Neuronal stem cell (in vitro differentiated cells): Measurements from ENCODE around the gene ANOS1.

Experiments
- DNase-seq: peaks from one replicate; pipeline ENCODE4 v3.0.0-alpha.2; 2013; ENCODE audit warnings: low spot score
- H2AFZ ChIP-seq: one replicate; pipeline ENCODE4 v1.6.1; 2013; ENCODE audit warnings: mild to moderate bottlenecking, low read length, inconsistent platforms
- H2AK5ac ChIP-seq: 2 replicates; pipeline ENCODE4 v1.6.1; 2013; ENCODE audit warnings: low read depth, mild to moderate bottlenecking, inconsistent platforms, low read length, moderate library complexity, mixed read lengths
- H2BK120ac ChIP-seq: 2 replicates; pipeline ENCODE4 v1.6.1; 2013; ENCODE audit warnings: low read depth, mild to moderate bottlenecking, inconsistent platforms, low read length, moderate library complexity, mixed read lengths
- H2BK12ac ChIP-seq: one replicate; pipeline ENCODE4 v1.6.1; 2013; ENCODE audit warnings: low read length, inconsistent platforms
- H2BK15ac ChIP-seq: 2 replicates; pipeline ENCODE4 v1.6.1; 2013; ENCODE audit warnings: mild to moderate bottlenecking, low read length, inconsistent platforms, mixed read lengths
- H2BK5ac ChIP-seq: one replicate; pipeline ENCODE4 v1.6.1; 2013; ENCODE audit warnings: inconsistent platforms, mild to moderate bottlenecking, low read length, moderate library complexity
- H3K14ac ChIP-seq: one replicate; pipeline ENCODE4 v1.6.1; 2013; ENCODE audit warnings: low read length, inconsistent platforms
- H3K18ac ChIP-seq: 2 replicates; pipeline ENCODE4 v1.6.1; 2013; ENCODE audit warnings: low read length, inconsistent platforms
- H3K23ac ChIP-seq: 2 replicates; pipeline ENCODE4 v1.6.1; 2013; ENCODE audit warnings: low read depth, mild to moderate bottlenecking, mixed read lengths, low read length, inconsistent platforms; ENCODE audit not compliant: poor library complexity
- H3K27ac ChIP-seq: replicated peaks from 3 replicates; pipeline ENCODE4 v1.5.1; 2013; ENCODE audit warnings: low read length, inconsistent platforms
- H3K27me3 ChIP-seq, 3 experiments: 2 replicates each; pipeline ENCODE4 v1.6.1; 2013; ENCODE audit warnings: low read length in 3 of 3, mild to moderate bottlenecking in 2 of 3, inconsistent platforms in 1 of 3, low read depth in 1 of 3, mixed read lengths in 1 of 3, moderate library complexity in 1 of 3; ENCODE audit not compliant: control insufficient read depth in 3 of 3, insufficient read depth in 3 of 3
- H3K36me3 ChIP-seq, 2 donors: replicated peaks in 1 of 2; 2 replicates each; pipeline ENCODE4 v1.6.1; 2013; ENCODE audit warnings: low read length in 2 of 2; ENCODE audit not compliant: control insufficient read depth in 2 of 2, insufficient read depth in 2 of 2
- H3K4ac ChIP-seq: 2 replicates; pipeline ENCODE4 v1.6.1; 2013; ENCODE audit warnings: inconsistent platforms, mild to moderate bottlenecking, low read length, moderate library complexity
- H3K4me1 ChIP-seq, 2 donors: 1 replicate in 1 of 2; 2 replicates in 1 of 2; pipeline ENCODE4 v1.6.1; 2013; ENCODE audit warnings: low read length in 2 of 2, low read depth in 1 of 2; ENCODE audit not compliant: control insufficient read depth in 2 of 2, insufficient read depth in 1 of 2
- H3K4me2 ChIP-seq: one replicate; pipeline ENCODE4 v1.6.1; 2013; ENCODE audit warnings: mild to moderate bottlenecking, low read length, inconsistent platforms; ENCODE audit not compliant: insufficient read depth, poor library complexity, severe bottlenecking
- H3K4me3 ChIP-seq, 2 donors: 2 replicates each; pipeline ENCODE4 v1.5.1; 2013; ENCODE audit warnings: low read length in 2 of 2, mild to moderate bottlenecking in 2 of 2, inconsistent platforms in 1 of 2, moderate library complexity in 1 of 2
- H3K79me1 ChIP-seq: one replicate; pipeline ENCODE4 v1.6.1; 2013; ENCODE audit warnings: low read depth, mild to moderate bottlenecking, inconsistent platforms, low read length, moderate library complexity
- H3K9ac ChIP-seq: one replicate; pipeline ENCODE4 v1.6.1; 2013; ENCODE audit warnings: mild to moderate bottlenecking, low read depth, low read length, inconsistent platforms; ENCODE audit not compliant: poor library complexity
- H3K9me3 ChIP-seq, 2 donors: replicated peaks in 1 of 2; 2 replicates each; pipeline versions ENCODE3 to v1.6.1; 2013; ENCODE audit warnings: low read length in 2 of 2, mild to moderate bottlenecking in 2 of 2, inconsistent platforms in 1 of 2, low read depth in 1 of 2, mixed read lengths in 1 of 2, moderate library complexity in 1 of 2; ENCODE audit not compliant: control insufficient read depth in 2 of 2, insufficient read depth in 1 of 2
- H4K8ac ChIP-seq: one replicate; pipeline ENCODE4 v1.6.1; 2013; ENCODE audit warnings: low read depth, mild to moderate bottlenecking, inconsistent platforms, low read length, moderate library complexity
- H4K91ac ChIP-seq: one replicate; pipeline ENCODE4 v1.6.1; 2013; ENCODE audit warnings: low read length, low read depth, mild to moderate bottlenecking, inconsistent platforms; ENCODE audit not compliant: poor library complexity
- WGBS, 2 donors: extraction: QIAGEN DNeasy Blood & Tissue Kit; methylation state at CpG; one replicate each; pipeline ENCODE4 v1.1.7; 2013; ENCODE audit warnings: missing lambda C conversion rate in 2 of 2, mixed read lengths in 1 of 2; ENCODE audit not compliant: insufficient read length in 2 of 2, insufficient replicate concordance in 1 of 2; ENCODE audit errors: extremely low coverage in 2 of 2; 5-methylcytosine and 5-hydroxymethylcytosine counted together

The ANOS1 gene

DNA sequence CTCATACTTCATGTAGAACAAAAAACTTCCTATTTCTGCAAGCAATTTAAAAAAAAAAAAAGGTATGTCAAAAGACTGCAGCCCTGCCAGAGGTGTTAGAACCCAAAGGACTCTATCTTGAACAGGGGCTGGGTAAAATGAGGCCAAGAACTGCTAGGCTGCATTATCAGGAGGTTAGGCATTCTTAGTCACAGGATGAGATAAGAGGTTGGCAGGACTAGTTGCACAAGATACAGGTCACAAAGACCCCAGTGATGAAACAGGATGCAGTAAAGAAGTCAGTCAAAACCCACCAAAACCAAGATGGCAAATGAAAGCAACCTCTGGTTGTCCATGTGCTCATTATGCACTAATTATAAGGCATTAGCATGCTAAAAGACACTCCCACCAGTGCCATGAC lies 104.1 kb downstream of the ANOS1 start:
- H4K91ac ChIP-seq = no peak overlapping the region
- no peak overlapping the region for H3K14ac ChIP-seq
- no peak overlapping the region for H2AK5ac ChIP-seq
- no peaks in the 10 kb centered on the region for H3K79me1 ChIP-seq
- H3K4me2 ChIP-seq = no peak overlapping the region
- H3K9ac ChIP-seq = no peak overlapping the region
- H4K8ac ChIP-seq = no peak overlapping the region
- no peak overlapping the region for H2BK12ac ChIP-seq
- H2BK5ac ChIP-seq = no peak overlapping the region
- no peak overlapping the region for H2BK120ac ChIP-seq
- H3K27ac ChIP-seq = no peak overlapping the region
- no peak overlapping the region for H3K23ac ChIP-seq
- H2AFZ ChIP-seq = no peak overlapping the region
- no peaks in the 10 kb centered on the region for H3K4me1 ChIP-seq
- no peak overlapping the region for H2BK15ac ChIP-seq
- H3K9me3 ChIP-seq = no peaks in the 10 kb centered on the region
- H3K4me3 ChIP-seq = no peak overlapping the region
- H3K36me3 ChIP-seq = no peaks in the 10 kb centered on the region
- no peak for DNase-seq
- no peaks in the 10 kb centered on the region for H3K27me3 ChIP-seq
- H3K18ac ChIP-seq = no peak overlapping the region
- no peak overlapping the region for H3K4ac ChIP-seq

DNA sequence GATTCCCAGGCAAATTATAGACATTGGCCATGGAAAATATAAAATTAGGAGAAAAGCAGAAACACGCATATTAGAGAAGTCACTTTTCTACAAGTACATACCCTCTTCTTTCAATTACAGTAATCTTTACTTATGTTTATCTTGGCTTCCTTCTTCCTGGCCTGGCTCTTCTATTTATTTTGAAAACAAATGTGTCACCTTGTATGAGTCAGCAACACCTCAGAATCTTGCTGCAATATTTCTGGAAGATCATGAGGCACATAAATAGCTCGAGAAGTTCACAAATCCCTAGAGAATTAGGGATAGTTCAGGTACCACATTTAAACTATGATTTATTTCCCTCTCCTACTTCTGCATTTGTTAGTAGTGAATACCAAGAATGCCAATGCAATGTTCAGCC lies 124.6 kb downstream of the ANOS1 start:
- no peak overlapping the region for H3K4me2 ChIP-seq
- no peak overlapping the region for H3K4me3 ChIP-seq
- H2BK15ac ChIP-seq = no peak overlapping the region
- no peaks in the 10 kb centered on the region for H3K36me3 ChIP-seq
- H2BK120ac ChIP-seq = no peak overlapping the region
- no peak overlapping the region for H3K27ac ChIP-seq
- no peak overlapping the region for H2BK5ac ChIP-seq
- H3K79me1 ChIP-seq = no peaks in the 10 kb centered on the region
- H3K14ac ChIP-seq = no peak overlapping the region
- H3K23ac ChIP-seq = no peak overlapping the region
- no peak overlapping the region for H4K8ac ChIP-seq
- no peak overlapping the region for H3K9ac ChIP-seq
- H2AFZ ChIP-seq = no peak overlapping the region
- no peaks in the 10 kb centered on the region for H3K4me1 ChIP-seq
- H3K27me3 ChIP-seq = no peaks in the 10 kb centered on the region
- H3K18ac ChIP-seq = no peak overlapping the region
- DNase-seq = no peak
- H3K9me3 ChIP-seq = peaks cover 0 to 5% of the 10 kb centered on the region in 2 donors
- no peak overlapping the region for H2BK12ac ChIP-seq
- no peak overlapping the region for H3K4ac ChIP-seq
- no peak overlapping the region for H4K91ac ChIP-seq
- H2AK5ac ChIP-seq = no peak overlapping the region
- no CpG with 5 or more reads among the region's 2 CpGs for WGBS, 2 donors

DNA sequence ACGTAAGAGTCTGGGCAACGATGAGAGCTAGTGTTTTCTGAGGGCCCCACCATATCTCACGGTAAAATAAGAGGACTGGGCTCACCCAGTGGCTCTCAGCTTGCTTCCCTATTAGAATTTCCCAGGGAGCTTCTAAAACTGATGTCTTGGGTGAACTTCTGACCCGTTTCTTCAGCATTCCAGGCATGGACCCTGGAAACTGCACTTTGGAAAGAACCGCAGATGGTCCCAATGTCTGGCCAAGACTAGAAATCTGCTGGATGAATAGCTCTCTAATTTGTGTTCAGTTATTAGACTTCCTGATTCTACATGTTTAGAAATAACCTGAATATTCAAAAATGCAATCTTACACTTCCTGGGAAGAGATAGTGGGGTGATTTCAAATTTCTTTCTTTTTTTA lies 127.8 kb downstream of the ANOS1 start:
- Histone ChIP-seq H4K8ac (no peak overlapping the region), H2AFZ (no peak overlapping the region), H3K14ac (no peak overlapping the region), H2BK15ac (no peak overlapping the region), H3K27ac (no peak overlapping the region), H3K9me3 (no peaks in the 10 kb centered on the region), H3K18ac (no peak overlapping the region), H2BK12ac (no peak overlapping the region), H3K23ac (no peak overlapping the region), H3K79me1 (no peaks in the 10 kb centered on the region), H3K4me1 (no peaks in the 10 kb centered on the region), H3K27me3 (no peaks in the 10 kb centered on the region), H3K4me2 (no peak overlapping the region), H3K9ac (no peak overlapping the region), H2BK120ac (no peak overlapping the region), H3K4ac (no peak overlapping the region), H3K36me3 (no peaks in the 10 kb centered on the region), H3K4me3 (no peak overlapping the region), H2AK5ac (no peak overlapping the region), H4K91ac (no peak overlapping the region), H2BK5ac (no peak overlapping the region)
- WGBS, 2 donors = no CpG with 5 or more reads among the region's 5 CpGs
- no peak for DNase-seq

DNA sequence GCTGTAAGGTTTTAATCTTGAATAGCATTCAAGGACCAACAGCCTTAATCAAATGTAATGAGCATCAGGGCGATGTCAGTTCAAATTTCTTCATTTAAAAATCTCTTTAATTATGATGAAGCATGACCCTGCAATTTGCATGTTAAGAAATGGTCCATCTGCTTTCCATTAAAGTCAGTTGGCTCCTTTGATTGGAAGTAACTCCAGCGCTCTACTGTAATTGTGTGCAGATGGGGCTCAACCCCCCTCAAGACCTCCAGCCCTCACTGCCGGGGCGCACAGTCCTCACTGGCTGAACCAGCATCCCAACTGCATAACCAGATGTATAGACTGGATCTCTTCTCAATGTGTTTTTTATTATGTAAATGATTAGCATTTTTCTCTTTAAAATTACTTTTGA lies 140.4 kb downstream of the ANOS1 start:
- Histone ChIP-seq H2BK12ac (no peak overlapping the region), H2BK15ac (no peak overlapping the region), H3K4ac (no peak overlapping the region), H2BK120ac (no peak overlapping the region), H3K27me3 (no peaks in the 10 kb centered on the region), H3K4me3 (no peak overlapping the region), H3K4me2 (no peak overlapping the region), H2AFZ (no peak overlapping the region), H3K9me3 (no peaks in the 10 kb centered on the region), H2AK5ac (no peak overlapping the region), H3K9ac (no peak overlapping the region), H3K18ac (no peak overlapping the region), H3K4me1 (no peaks in the 10 kb centered on the region), H3K14ac (no peak overlapping the region), H3K36me3 (no peaks in the 10 kb centered on the region), H3K27ac (no peak overlapping the region), H4K8ac (no peak overlapping the region), H3K79me1 (peaks cover 5% of the 10 kb centered on the region), H4K91ac (no peak overlapping the region), H3K23ac (no peak overlapping the region), H2BK5ac (no peak overlapping the region)
- no peak for DNase-seq
- WGBS, 2 donors = no CpG with 5 or more reads among the region's 4 CpGs
